T-helper 9 cell (primary cell): ENCODE data around the gene RAD9B.
"Not testable (repeated sequence)": the region's sequence is repeated elsewhere in the genome, so short reads cannot be mapped to it uniquely, and the experiment has no call there.

ENCODE experiments used
- DNase-seq: peaks from one replicate; pipeline ENCODE4 v3.0.0-alpha.2; 2020

The RAD9B gene

GRCh38 chr12:110528277-110528839, 26.2 kb downstream of the RAD9B start:
- DNase-seq = no peak

DNA sequence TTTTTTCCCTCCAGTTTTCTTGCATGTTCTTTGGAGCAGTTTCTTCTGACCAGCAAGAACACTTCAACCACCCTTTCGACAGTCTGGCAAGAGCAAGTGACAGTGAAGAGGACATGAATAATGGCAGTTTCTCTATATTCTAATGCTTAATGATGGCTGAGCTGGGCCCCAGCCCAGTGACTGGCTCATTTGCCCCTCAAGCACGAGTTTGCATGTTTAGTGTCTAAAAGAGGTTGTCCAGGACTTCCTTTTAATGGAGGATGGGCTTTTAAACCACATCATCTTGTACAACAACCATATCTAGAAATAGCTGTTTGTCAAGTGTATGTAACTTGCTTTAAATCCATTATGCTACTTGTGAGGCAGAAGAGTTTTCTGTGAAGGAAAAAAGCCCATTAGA, 28.4 kb downstream of the RAD9B start:
- no peak for DNase-seq

- DNase-seq = no peak
Observed at GRCh38 chr12:110531741-110532333, 29.7 kb downstream of the RAD9B start.

- DNase-seq = no peak
Observed at GRCh38 chr12:110532644-110533043, 30.5 kb downstream of the RAD9B start.

- no peak for DNase-seq
Observed at GRCh38 chr12:110533607-110534006, 31.5 kb downstream of the RAD9B start.

DNA sequence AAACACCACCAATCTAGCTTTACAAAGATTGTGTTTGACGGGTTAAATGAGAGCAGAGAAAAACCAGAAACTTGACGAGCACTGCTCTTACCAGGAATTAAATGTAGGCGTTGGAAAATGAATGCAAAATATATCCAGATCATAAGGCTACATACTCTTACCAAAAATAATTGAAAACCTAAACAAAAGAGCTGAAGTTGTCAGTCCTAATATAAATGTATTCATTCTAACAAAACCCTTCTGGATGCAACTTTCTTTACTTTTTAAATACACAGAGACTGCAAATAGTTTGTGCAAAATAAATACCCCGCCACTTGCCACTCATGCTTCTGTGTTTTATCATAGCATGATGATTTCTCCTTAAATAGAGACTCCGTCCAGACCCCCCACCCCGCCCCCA, 32.7 kb downstream of the RAD9B start:
- DNase-seq = no peak

GRCh38 chr12:110536834-110537604, 34.9 kb downstream of the RAD9B start:
- DNase-seq = no peak

DNA sequence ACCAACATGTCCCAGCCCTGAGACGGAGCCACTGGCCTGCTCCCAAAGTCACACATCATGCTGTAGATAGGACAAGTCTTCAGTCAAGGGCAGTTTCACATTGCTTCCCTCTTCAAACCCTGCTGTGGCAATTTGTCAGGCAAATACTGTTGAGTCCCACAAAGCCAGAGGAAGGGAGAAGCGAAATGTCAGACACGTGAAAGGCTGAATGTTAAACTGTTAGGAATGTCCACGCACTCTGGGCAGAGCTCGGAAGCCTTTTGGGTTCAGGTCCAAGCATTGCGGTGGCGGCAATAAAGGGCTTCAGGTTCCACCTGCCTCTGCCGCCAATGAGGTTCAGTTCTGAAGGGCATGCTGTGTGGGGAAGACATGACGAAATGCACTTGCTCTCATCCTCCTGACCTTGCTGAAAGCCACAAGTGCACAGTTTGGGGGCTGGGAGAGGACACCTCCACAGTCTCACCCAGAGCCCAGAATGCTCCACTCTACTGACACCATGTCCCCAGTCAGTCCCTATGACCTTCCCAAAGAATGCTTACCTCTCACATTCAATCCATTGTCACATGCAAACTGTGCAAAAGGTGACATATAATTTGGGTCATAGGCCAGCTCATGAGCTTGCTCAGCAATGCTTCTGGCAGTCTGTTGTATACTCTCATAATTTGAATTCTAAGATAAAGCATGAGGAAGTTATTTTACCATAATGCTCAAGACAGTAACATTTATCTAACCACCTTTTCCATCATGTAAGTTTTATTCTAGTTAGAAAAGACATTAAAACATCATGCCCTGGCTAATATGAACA, 35.7 kb downstream of the RAD9B start:
- DNase-seq = no peak

DNA sequence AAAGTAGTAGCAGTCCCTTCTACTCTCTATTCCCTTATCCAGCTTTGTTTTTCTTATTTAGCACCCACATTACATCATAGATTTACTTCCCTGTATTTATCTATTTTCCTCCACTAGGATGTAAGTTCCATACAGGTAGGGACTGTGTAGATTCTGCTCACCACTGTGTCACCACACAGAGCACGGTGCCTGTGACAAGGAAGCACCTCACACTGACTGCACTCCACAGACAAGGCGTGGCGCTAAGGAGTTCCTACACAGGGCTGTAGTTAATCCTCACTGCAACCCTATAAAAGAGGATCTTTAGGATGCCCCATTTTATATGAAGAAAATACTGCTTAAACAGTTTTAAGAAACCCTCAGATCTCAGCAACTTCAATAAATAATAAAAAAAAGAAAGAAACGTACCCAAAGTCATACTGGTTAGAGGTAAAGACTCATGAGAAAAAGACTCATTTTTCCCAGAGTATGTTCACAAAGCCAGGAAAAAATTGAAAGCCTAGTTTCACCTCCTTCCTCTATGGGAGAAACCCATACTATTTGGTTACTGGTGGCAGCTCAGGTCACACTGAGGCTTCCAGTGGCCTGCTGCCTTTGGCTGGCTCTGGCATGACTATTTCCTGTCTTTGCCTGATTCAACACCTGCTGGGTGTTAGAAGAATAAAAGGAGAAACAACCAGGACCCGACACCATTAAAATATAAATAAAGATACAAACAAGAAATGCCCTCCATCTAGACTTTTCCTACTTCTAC, 36.9 kb downstream of the RAD9B start:
- no peak for DNase-seq

GRCh38 chr12:110540048-110540447, 37.9 kb downstream of the RAD9B start:
- DNase-seq = no peak

GRCh38 chr12:110543252-110543959, 41.3 kb downstream of the RAD9B start:
- no peak for DNase-seq

DNA sequence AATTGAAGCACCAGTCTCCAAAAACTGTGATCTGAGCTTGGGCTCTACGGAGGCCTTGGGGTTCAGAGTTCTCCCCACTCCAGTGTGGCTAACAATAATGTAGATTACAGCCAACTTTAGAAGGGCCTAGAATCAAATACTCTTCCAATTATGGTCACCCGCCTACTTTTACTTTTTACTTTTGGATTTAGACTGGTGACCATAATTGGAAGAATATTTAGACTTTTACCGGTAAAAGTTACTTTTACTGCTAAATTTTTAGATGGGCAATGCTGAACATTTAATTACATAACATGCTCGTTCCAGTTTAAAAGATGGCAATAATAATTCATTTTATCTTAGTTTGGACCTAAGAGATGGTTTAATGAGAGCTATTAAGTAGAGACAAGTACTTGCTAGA, 41.8 kb downstream of the RAD9B start:
- DNase-seq = no peak

DNA sequence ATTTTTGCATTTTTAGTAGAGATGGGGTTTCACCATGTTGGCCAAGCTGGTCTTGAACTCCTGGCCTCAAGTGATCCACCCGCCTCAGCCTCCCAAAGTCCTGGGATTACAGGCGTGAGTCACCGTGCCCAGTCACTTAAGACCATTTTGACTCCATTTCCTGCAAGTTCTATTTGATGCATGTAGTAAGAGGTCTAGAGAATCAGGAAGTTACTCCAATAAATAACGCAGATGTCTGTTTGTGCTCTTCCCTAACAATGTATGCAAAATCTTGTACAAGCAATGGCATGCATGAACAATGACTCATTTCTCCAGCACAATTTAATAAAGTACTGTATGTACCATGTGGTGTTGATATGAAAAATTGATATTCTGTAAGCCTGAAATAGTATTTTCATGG, 43.1 kb downstream of the RAD9B start:
- DNase-seq = not testable (repeated sequence)

DNA sequence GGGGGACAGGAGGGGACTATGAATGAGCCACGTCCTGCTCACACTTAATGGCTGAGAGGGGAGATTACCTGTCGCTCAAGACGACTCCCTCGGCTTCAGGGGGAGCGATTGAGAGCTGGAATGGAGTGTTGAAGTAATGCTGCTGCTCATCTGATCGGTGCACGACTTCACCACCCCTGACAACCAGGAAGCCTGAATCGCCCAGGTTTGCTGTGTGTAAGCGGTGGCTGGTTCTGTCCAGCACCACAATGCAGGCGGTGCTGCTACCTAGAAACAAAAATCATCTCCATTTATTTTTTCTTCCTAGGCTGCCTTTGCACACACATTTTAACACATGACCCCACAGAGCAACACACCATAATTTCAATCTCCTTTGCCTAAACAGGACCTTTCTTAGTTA, 43.7 kb downstream of the RAD9B start:
- no peak for DNase-seq

- no peak for DNase-seq
Observed at GRCh38 chr12:110546339-110546738, 44.2 kb downstream of the RAD9B start.

DNA sequence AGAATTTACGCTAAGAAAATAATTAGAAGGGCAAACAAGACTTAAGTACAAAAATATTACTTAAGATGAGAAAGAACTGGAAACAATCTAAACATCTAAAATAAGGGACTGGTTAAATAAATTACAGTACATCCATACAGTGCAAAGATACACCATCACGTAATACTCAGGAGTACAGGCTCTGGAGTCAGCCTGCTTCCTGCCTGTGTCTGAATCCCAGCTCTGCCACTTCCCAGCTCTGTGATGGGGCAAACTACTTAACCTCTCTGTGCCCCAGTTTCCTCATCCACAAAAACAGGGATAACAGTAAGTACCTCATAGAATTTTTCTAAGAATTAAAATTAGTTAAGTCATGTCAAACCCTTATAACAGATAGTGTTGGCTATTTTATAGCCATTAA, 45.0 kb downstream of the RAD9B start:
- DNase-seq = no peak

DNA sequence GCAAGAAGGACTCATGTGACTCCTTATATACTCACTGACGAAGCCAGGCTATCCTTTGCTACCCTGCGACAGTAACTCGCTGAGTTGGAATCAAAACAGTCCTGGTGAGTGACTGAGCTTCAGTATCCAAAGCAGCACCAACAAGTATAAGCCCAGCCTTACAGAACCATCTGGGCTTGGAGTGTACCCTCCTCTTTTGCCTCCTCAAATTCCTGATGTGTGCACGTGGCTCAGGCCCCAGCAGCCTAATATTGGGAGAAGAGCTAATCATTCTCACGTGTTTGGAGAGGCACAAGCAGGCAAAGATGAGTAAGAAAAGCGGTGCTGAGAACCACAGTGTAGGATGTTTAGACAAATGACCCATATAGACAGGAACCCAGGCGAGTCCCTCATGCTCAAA, 46.5 kb downstream of the RAD9B start:
- no peak for DNase-seq

- DNase-seq = no peak
Observed at GRCh38 chr12:110549716-110550115, 47.6 kb downstream of the RAD9B start.

GRCh38 chr12:110550981-110551380, 48.9 kb downstream of the RAD9B start:
- DNase-seq = no peak
